ENCODE data around the gene METAP2. TPM values are rescaled to one million over a fixed set of nuclear protein-coding genes. Genes with fewer than 3 reads are reported as not detected.
"Not testable (repeated sequence)": the region's sequence is repeated elsewhere in the genome, so short reads cannot be mapped to it uniquely, and the experiment has no call there.

Gene METAP2
- 117 and 121 TPM in 2 replicates for total RNA-seq (2014; rRNA removed; shearing (Covaris generic))
- polyA plus RNA-seq (2015; cell fraction: cytosol; rRNA removed), result 74.8 and 84.7 TPM in 2 replicates
- 42.8 and 55.0 TPM in 2 replicates for polyA plus RNA-seq (2015; cell fraction: nucleus; rRNA removed)

DNA sequence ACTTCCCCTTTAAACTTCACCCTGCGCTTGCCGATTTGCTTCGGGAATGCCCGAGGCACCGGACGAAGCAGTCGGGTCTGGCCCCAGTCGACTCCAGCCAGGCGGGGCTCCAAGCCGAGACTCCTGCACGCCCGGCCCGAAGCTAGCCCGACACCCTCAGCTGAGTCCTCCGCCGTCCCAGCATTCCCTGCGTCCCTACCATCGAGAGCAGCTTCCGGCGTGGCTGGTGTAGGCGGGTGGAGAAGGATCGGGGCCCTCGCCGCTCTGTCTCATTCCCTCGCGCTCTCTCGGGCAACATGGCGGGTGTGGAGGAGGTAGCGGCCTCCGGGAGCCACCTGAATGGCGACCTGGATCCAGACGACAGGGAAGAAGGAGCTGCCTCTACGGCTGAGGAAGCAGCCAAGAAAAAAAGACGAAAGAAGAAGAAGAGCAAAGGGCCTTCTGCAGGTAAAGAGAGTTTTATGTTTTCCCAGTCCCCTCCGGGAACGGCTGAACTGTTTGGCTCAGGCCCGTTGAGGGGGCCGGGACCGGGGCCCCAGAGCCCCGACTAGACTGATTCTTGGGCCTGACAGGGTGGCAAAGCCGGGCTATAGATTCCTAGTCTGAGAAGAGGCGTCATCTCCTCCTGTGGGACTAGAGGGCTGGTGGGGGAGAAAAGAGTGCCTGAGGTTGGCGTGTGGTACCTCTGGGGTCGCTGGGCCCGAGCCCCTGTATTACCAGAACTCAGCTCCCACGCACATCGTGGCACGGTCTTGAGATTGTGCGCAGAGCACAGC, at the start of gene METAP2:
METAP2 (plus strand) TSS at position 269 of the 776 bp plus-strand sequence; CDS start at position 297, 28 bp downstream.
- peak; percentile 99 for DNase-seq (ENCODE audit: low read depth, low spot score)
- in situ Hi-C loops (cut with HindIII; ENCODE audit: low pct_unique_long_range_greater_than_20kb, low sequenced_read_pairs), result no loop called here

- DNase-seq (ENCODE audit: low read depth, low spot score), result no peak
- in situ Hi-C loops (cut with HindIII; ENCODE audit: low pct_unique_long_range_greater_than_20kb, low sequenced_read_pairs), result no loop called here
These were observed 49.5 kb upstream of the METAP2 start for GRCh38 chr12:95424271-95424994.

- DNase-seq (ENCODE audit: low read depth, low spot score), result no peak
- in situ Hi-C loops (cut with HindIII; ENCODE audit: low pct_unique_long_range_greater_than_20kb, low sequenced_read_pairs), result no loop called here
These were observed 44.8 kb upstream of the METAP2 start for GRCh38 chr12:95429172-95429510.

- in situ Hi-C loops (cut with HindIII; ENCODE audit: low pct_unique_long_range_greater_than_20kb, low sequenced_read_pairs), result no loop called here
- no peak for DNase-seq (ENCODE audit: low read depth, low spot score)
These were observed 42.8 kb upstream of the METAP2 start for GRCh38 chr12:95431120-95431519.

- no peak for DNase-seq (ENCODE audit: low read depth, low spot score)
- in situ Hi-C loops (cut with HindIII; ENCODE audit: low pct_unique_long_range_greater_than_20kb, low sequenced_read_pairs), result no loop called here
These were observed 38.6 kb upstream of the METAP2 start for GRCh38 chr12:95435355-95435754.

DNA sequence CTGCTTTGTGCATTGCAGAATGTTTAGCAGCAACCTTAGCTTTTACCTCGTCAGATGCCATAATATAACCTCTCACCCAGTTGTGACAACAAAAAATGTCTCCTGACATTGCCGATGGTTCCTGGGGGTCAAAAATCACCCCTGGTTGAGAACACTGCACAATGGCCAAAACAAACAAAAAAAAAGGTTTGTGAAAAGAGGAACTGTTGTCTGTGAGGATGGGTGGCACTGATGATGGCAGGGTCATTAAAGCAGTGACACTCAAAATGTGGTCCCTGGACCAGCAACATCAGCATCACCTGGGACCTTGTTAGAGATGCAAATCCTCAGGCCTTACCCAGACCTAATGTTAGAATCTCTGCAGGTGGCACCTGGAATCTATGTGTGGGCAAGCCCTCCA, 36.4 kb upstream of the METAP2 start:
- no peak for DNase-seq (ENCODE audit: low read depth, low spot score)
- in situ Hi-C loops (cut with HindIII; ENCODE audit: low pct_unique_long_range_greater_than_20kb, low sequenced_read_pairs), result no loop called here

GRCh38 chr12:95439461-95440230, 34.3 kb upstream of the METAP2 start:
- no peak for DNase-seq (ENCODE audit: low read depth, low spot score)
- in situ Hi-C loops (cut with HindIII; ENCODE audit: low pct_unique_long_range_greater_than_20kb, low sequenced_read_pairs), result no loop called here

DNA sequence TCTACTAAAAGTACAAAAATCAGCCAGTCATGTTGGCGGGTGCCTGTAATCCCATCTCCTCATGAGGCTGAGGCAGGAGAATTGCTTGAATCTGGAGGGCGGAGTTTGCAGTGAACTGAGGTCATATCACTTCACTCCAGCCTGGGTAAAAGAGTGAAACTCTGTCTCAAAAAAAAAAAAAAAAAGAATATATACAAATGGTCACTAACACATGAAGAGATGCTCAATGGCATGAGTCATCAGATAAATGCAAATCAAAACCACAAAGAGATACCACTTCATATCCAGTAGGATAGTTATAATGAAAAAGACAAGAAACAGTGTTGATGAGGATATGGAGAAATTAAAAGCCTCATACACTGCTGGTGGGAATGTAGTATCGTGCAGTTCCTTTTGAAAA, 33.6 kb upstream of the METAP2 start:
- DNase-seq (ENCODE audit: low read depth, low spot score), result no peak
- in situ Hi-C loops (cut with HindIII; ENCODE audit: low pct_unique_long_range_greater_than_20kb, low sequenced_read_pairs), result no loop called here

DNA sequence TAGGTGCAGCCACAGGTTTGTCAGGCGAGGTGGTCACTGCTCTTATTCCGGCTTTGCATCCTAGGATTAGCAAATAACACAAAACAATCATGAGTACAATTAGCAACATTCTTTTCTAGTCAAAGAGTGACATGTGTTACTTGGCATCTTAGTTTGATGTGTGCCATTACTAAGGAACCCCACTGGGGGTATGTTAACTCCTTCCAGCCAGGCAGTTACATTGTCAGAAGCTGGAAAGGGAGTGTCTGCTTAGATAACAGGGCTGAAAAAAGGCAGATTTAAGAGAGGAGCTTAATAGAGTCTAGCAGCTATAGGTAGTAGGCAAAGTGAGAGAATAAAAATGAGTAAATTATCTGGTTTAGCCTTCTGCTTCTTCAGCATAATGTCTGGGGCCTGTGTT, 30.5 kb upstream of the METAP2 start:
- DNase-seq (ENCODE audit: low read depth, low spot score), result no peak
- in situ Hi-C loops (cut with HindIII; ENCODE audit: low pct_unique_long_range_greater_than_20kb, low sequenced_read_pairs), result no loop called here

DNA sequence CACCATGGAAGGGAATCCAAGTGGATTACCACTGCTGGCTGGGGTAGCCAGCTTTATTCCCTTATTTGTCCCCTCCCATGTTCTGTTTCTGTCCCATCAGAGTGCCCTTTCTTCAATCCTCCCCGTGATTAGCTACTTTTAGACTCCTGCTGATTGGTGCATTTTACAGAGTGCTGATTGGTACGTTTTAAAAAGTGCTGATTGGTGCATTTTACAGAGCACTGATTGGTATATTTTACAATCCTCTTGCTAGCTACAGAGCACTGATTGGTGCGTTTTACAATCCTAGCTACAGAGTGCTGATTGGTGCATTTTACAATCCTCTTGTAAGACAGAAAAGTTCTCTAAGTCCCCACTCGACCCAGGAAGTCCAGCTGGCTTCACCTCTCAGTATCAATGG, 28.9 kb upstream of the METAP2 start:
- DNase-seq (ENCODE audit: low read depth, low spot score); in situ Hi-C loops (cut with HindIII; ENCODE audit: low pct_unique_long_range_greater_than_20kb, low sequenced_read_pairs): not testable (repeated sequence)

- in situ Hi-C loops (cut with HindIII; ENCODE audit: low pct_unique_long_range_greater_than_20kb, low sequenced_read_pairs), result no loop called here
- DNase-seq (ENCODE audit: low read depth, low spot score), result no peak
These were observed 28.0 kb upstream of the METAP2 start for GRCh38 chr12:95445884-95446505.

GRCh38 chr12:95446506-95446900, 27.4 kb upstream of the METAP2 start:
- no peak for DNase-seq (ENCODE audit: low read depth, low spot score)
- in situ Hi-C loops (cut with HindIII; ENCODE audit: low pct_unique_long_range_greater_than_20kb, low sequenced_read_pairs), result no loop called here

DNA sequence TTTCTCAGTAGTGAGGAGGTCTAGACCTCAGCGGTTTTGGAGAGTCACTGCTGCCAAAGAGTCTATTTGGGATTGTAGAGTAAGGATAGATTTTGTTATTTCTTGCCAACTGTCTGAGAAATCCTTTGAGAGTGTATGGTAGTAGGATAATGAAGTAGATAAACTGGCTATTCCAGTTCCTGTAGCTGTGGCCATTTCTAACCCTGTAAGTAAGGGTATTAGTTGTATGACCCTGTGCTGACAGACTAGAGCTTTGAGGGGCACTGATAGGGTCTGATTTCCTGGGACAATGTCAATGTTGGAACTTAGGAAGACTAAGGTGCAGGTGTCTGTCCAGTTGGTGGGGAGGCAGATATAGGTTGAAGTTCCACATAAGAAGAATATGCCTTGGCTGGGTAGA, 24.3 kb upstream of the METAP2 start:
- DNase-seq (ENCODE audit: low read depth, low spot score); in situ Hi-C loops (cut with HindIII; ENCODE audit: low pct_unique_long_range_greater_than_20kb, low sequenced_read_pairs): not testable (repeated sequence)

- in situ Hi-C loops (cut with HindIII; ENCODE audit: low pct_unique_long_range_greater_than_20kb, low sequenced_read_pairs); DNase-seq (ENCODE audit: low read depth, low spot score): not testable (repeated sequence)
These were observed 21.5 kb upstream of the METAP2 start for GRCh38 chr12:95452501-95452900.

- in situ Hi-C loops (cut with HindIII; ENCODE audit: low pct_unique_long_range_greater_than_20kb, low sequenced_read_pairs); DNase-seq (ENCODE audit: low read depth, low spot score): not testable (repeated sequence)
These were observed 20.1 kb upstream of the METAP2 start for GRCh38 chr12:95453881-95454280.

- DNase-seq (ENCODE audit: low read depth, low spot score); in situ Hi-C loops (cut with HindIII; ENCODE audit: low pct_unique_long_range_greater_than_20kb, low sequenced_read_pairs): not testable (repeated sequence)
These were observed 19.2 kb upstream of the METAP2 start for GRCh38 chr12:95454780-95455215.

GRCh38 chr12:95457605-95458004, 16.3 kb upstream of the METAP2 start:
- in situ Hi-C loops (cut with HindIII; ENCODE audit: low pct_unique_long_range_greater_than_20kb, low sequenced_read_pairs); DNase-seq (ENCODE audit: low read depth, low spot score): not testable (repeated sequence)

GRCh38 chr12:95458761-95459160, 15.2 kb upstream of the METAP2 start:
- DNase-seq (ENCODE audit: low read depth, low spot score), result no peak
- in situ Hi-C loops (cut with HindIII; ENCODE audit: low pct_unique_long_range_greater_than_20kb, low sequenced_read_pairs), result no loop called here
